ENCODE data around the gene FAM72D.
"Not testable (repeated sequence)": the region's sequence is repeated elsewhere in the genome, so short reads cannot be mapped to it uniquely, and the experiment has no call there.

Gene FAM72D

GRCh38 chr1:145147172-145147571, 51.4 kb downstream of the FAM72D start:
- not testable (repeated sequence) for H3K27ac ChIP-seq

DNA sequence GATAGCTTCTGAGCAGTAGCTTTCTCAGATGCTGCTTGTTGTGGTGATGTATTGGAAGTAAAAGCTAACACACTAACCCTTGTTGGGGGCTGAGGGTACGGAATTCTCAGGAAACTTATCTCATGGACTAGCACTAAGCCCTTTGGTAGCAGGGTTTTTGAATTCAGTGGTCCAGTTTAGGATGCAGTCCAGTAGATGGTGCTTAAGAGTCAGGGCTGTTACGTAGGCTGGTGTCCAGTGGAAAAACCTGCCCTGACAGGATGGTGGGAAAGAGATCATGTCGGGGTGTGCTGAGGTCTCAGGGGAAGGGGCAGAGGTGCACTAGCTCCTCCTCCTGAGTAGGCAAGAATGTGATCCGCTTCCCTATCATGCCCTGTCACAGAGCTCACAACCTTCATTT, 59.6 kb downstream of the FAM72D start:
- H3K27ac ChIP-seq, result not testable (repeated sequence)

- not testable (repeated sequence) for H3K27ac ChIP-seq
Measured at GRCh38 chr1:145155873-145156272, 60.1 kb downstream of the FAM72D start.

DNA sequence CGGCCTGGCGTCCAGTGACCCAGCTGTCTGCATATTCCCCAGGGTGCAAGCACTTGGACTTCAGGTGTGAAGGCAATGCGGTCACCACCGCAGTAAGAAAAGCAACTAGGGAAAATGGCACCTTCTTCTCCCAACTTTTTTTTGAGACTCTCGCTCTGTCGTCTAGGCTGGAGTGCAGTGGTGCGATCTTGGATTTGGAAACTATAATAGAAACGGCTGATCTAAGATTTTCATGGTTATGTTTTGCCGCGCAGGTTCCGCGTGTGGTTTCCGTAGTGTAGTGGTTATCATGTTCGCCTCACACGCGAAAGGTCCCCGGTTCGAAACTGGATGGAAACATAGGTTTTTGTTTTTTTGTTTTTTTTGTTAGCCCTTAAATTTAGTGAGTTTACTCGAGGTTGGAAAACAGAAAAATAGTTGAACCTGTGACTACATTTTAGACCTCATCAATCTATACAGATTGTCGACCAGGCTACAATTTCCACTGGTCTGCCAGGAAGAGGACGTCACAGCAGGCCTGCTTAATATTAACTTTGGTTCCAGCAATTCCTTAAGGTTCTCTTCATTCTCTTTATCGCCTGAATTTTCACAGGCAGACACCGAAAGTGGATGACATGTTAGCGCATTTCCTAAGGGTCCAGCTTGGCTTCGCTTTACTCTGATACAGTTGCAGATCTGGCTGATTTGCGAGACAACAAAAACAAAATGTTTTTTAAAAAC, 61.3 kb downstream of the FAM72D start:
- H3K27ac ChIP-seq, result not testable (repeated sequence)

DNA sequence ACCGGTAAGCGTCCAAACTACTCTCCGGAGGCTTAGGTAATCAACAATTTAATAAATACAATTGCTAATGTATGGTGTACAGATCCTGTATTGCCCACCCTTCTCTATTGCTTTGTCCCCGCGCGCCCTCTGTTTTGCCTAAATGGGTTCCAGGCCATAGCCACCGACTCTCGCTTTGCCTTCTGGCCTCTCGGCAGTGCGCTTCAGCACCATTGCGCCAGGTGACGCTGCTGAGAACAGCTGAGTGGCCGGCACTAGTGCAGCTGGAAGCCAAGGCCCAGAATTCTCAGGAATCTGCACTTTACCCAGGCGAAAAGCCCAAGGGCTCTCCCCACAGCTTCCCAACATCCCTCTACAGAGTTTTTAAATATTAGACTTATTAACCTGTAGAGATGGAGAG, 61.9 kb downstream of the FAM72D start:
- H3K27ac ChIP-seq, result not testable (repeated sequence)

DNA sequence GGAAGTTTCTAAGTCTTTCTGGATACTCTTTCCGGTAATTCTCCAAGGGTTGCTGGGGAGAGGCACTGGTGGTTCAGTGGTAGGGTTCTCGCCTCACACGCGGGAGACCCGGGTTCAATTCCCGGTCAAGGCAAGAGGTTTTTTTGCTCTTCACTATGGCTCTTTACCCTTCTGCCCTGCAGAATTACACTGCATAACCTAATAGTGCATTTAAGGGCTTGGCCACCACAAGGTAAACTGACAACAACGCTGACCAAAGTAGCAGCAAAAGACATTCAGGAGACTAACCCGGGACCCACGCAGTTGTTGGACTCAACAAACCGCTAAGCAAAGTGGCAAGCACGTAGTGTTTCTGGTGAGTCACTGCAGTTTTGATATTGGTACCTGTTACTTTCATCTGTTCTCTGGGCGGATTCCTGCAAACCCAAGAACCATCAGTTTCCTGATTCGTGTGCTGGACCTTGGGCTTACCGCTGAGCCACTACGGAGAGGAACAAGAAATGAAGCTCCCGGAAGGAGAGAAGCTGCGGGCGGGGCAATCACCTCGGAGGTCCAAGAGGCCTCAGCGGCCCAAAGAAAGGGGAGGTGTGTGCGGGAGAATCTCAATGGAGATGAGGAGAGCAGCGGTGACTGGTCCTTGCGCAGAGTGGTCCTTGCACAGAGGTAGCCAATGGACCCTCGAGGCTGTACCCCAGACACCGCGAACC, 65.4 kb downstream of the FAM72D start:
- not testable (repeated sequence) for H3K27ac ChIP-seq

Measured in 22Rv1 (cell line).